ENCODE data around the gene MYH14.

DNA sequence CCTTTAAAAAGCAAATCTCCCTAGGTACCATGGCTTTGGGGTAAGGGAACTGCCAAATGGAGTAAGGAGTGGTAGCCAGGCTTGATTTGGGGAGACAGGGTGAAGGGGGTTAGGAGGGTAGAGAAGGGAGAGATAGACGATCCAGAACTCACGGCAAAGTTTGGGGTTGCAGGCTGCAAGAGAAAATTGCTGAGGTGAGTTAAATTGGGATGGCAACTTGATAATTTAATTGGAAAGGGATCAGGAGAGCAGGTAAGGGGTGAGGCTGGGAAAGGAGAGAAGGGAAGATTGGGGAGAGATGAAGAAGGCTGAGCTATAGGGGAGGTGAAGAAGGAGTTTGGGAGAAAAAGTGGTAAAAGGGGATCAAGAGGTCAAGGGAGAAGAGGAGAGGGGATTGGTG, 44.3 kb upstream of the MYH14 start:
- TF ChIP-seq, protein P1, sequence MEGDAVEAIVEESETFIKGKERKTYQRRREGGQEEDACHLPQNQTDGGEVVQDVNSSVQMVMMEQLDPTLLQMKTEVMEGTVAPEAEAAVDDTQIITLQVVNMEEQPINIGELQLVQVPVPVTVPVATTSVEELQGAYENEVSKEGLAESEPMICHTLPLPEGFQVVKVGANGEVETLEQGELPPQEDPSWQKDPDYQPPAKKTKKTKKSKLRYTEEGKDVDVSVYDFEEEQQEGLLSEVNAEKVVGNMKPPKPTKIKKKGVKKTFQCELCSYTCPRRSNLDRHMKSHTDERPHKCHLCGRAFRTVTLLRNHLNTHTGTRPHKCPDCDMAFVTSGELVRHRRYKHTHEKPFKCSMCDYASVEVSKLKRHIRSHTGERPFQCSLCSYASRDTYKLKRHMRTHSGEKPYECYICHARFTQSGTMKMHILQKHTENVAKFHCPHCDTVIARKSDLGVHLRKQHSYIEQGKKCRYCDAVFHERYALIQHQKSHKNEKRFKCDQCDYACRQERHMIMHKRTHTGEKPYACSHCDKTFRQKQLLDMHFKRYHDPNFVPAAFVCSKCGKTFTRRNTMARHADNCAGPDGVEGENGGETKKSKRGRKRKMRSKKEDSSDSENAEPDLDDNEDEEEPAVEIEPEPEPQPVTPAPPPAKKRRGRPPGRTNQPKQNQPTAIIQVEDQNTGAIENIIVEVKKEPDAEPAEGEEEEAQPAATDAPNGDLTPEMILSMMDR (IDR thresholded peaks at IDR 0.05; ENCODE audit: low read depth, low read length) = no peak
- no peak for TF ChIP-seq EZH2phosphoT487 (IDR thresholded peaks at IDR 0.05; ENCODE audit: low read depth)
